Measurements from ENCODE around the gene SYNJ2.

The SYNJ2 gene

GRCh38 chr6:158110986-158111385, 129.3 kb downstream of the SYNJ2 start:
- Histone ChIP-seq H3K4me1 (ENCODE audit: low read length) (no peaks in the 10 kb centered on the region), H4K20me1 (ENCODE audit: insufficient read depth, low read length) (no peaks in the 10 kb centered on the region), H3K36me3 (replicated peaks; ENCODE audit: insufficient read depth, low read length) (no peaks in the 10 kb centered on the region), H3K27me3 (replicated peaks; ENCODE audit: insufficient read depth, low read length) (no peaks in the 10 kb centered on the region), H3K4me3 (ENCODE audit: low read length) (no peak overlapping the region), H3K9me3 (replicated peaks; ENCODE audit: insufficient read depth, low read length) (no peaks in the 10 kb centered on the region), H3K4me2 (ENCODE audit: low read depth, low read length) (no peak overlapping the region), H3K79me2 (ENCODE audit: low read length) (no peaks in the 10 kb centered on the region), H3K9me2 (replicated peaks; ENCODE audit: insufficient read depth, low read length) (no peaks in the 10 kb centered on the region), H3K27ac (ENCODE audit: low read length) (no peak overlapping the region), H2AFZ (ENCODE audit: low read length) (no peak overlapping the region), H3F3A (ENCODE audit: insufficient read depth, low read length) (no peaks in the 10 kb centered on the region), H3K9ac (ENCODE audit: low read length) (no peak overlapping the region)
- no peak for DNase-seq
- TF ChIP-seq, protein P1, sequence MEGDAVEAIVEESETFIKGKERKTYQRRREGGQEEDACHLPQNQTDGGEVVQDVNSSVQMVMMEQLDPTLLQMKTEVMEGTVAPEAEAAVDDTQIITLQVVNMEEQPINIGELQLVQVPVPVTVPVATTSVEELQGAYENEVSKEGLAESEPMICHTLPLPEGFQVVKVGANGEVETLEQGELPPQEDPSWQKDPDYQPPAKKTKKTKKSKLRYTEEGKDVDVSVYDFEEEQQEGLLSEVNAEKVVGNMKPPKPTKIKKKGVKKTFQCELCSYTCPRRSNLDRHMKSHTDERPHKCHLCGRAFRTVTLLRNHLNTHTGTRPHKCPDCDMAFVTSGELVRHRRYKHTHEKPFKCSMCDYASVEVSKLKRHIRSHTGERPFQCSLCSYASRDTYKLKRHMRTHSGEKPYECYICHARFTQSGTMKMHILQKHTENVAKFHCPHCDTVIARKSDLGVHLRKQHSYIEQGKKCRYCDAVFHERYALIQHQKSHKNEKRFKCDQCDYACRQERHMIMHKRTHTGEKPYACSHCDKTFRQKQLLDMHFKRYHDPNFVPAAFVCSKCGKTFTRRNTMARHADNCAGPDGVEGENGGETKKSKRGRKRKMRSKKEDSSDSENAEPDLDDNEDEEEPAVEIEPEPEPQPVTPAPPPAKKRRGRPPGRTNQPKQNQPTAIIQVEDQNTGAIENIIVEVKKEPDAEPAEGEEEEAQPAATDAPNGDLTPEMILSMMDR (IDR thresholded peaks at IDR 0.05; ENCODE audit: low read length): no peak

GRCh38 chr6:158111987-158112386, 130.3 kb downstream of the SYNJ2 start:
- Histone ChIP-seq H3K4me1 (ENCODE audit: low read length) (no peaks in the 10 kb centered on the region), H4K20me1 (ENCODE audit: insufficient read depth, low read length) (no peaks in the 10 kb centered on the region), H3K9me2 (replicated peaks; ENCODE audit: insufficient read depth, low read length) (no peaks in the 10 kb centered on the region), H3K36me3 (replicated peaks; ENCODE audit: insufficient read depth, low read length) (no peaks in the 10 kb centered on the region), H3K9me3 (replicated peaks; ENCODE audit: insufficient read depth, low read length) (no peaks in the 10 kb centered on the region), H3K27me3 (replicated peaks; ENCODE audit: insufficient read depth, low read length) (no peaks in the 10 kb centered on the region), H3K27ac (ENCODE audit: low read length) (no peak overlapping the region), H3K79me2 (ENCODE audit: low read length) (no peaks in the 10 kb centered on the region), H3K9ac (ENCODE audit: low read length) (no peak overlapping the region), H3K4me2 (ENCODE audit: low read depth, low read length) (no peak overlapping the region), H3F3A (ENCODE audit: insufficient read depth, low read length) (no peaks in the 10 kb centered on the region), H3K4me3 (ENCODE audit: low read length) (no peak overlapping the region), H2AFZ (ENCODE audit: low read length) (no peak overlapping the region)
- TF ChIP-seq, protein P1 (IDR thresholded peaks at IDR 0.05; ENCODE audit: low read length): no peak
- TF ChIP-seq EZH2 (optimal IDR thresholded peaks at IDR 0.05; ENCODE audit: low read depth, low read length) (no peak), EZH2phosphoT487 (IDR thresholded peaks at IDR 0.05; ENCODE audit: low read length) (no peak)
- DNase-seq: no peak

DNA sequence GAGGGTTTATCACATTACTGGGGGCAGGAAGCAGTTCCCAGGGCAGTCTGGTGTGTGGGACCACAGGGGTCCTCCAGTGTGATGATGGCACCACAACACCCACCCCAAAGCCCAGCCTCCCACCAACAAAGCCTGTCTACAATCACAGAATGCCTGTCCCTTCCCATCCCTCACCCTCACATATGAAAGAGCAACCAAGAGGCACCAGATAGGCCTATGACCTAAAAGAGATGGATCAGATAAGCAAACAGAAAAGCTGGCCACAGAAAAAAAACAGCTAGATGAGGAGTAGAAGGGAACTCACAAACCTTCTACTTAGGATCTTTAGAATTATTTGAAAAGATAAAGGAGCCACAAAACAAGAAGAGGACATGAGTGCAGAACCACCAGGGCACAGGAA, 132.1 kb downstream of the SYNJ2 start:
- no peaks in the 10 kb centered on the region for H3K9me3 ChIP-seq (replicated peaks; ENCODE audit: insufficient read depth, low read length)
- H3K4me2 ChIP-seq (ENCODE audit: low read depth, low read length): no peak overlapping the region
- H3K27ac ChIP-seq (ENCODE audit: low read length): no peak overlapping the region
- H3F3A ChIP-seq (ENCODE audit: insufficient read depth, low read length): no peaks in the 10 kb centered on the region
- H3K79me2 ChIP-seq (ENCODE audit: low read length): no peaks in the 10 kb centered on the region
- no peak overlapping the region for H2AFZ ChIP-seq (ENCODE audit: low read length)
- no peaks in the 10 kb centered on the region for H3K27me3 ChIP-seq (replicated peaks; ENCODE audit: insufficient read depth, low read length)
- H4K20me1 ChIP-seq (ENCODE audit: insufficient read depth, low read length): no peaks in the 10 kb centered on the region
- TF ChIP-seq, protein P1 (IDR thresholded peaks at IDR 0.05; ENCODE audit: low read length): no peak
- TF ChIP-seq EZH2 (optimal IDR thresholded peaks at IDR 0.05; ENCODE audit: low read depth, low read length) (no peak), EZH2phosphoT487 (IDR thresholded peaks at IDR 0.05; ENCODE audit: low read length) (no peak)
- no peak overlapping the region for H3K4me3 ChIP-seq (ENCODE audit: low read length)
- H3K9ac ChIP-seq (ENCODE audit: low read length): no peak overlapping the region
- no peaks in the 10 kb centered on the region for H3K36me3 ChIP-seq (replicated peaks; ENCODE audit: insufficient read depth, low read length)
- no peaks in the 10 kb centered on the region for H3K4me1 ChIP-seq (ENCODE audit: low read length)
- DNase-seq: no peak
- no peaks in the 10 kb centered on the region for H3K9me2 ChIP-seq (replicated peaks; ENCODE audit: insufficient read depth, low read length)

Measured in MM.1S (cell line).